NT2/D1 (cell line): ENCODE results near the gene SLX4.

ENCODE experiments used
- SUZ12 ChIP-seq: IDR thresholded peaks from 2 replicates; pipeline ENCODE4 v1.6.1; 2011; ENCODE audit not compliant: insufficient read length, insufficient read depth; ENCODE audit errors: extremely low read depth
- YY1 ChIP-seq: IDR thresholded peaks from 2 replicates; pipeline ENCODE4 v1.6.1; 2011; ENCODE audit not compliant: insufficient read length, insufficient read depth
- ZNF274 ChIP-seq: IDR thresholded peaks from 2 replicates; pipeline ENCODE4 v1.6.1; 2011; ENCODE audit warnings: mild to moderate bottlenecking, low read depth, low read length

DNA sequence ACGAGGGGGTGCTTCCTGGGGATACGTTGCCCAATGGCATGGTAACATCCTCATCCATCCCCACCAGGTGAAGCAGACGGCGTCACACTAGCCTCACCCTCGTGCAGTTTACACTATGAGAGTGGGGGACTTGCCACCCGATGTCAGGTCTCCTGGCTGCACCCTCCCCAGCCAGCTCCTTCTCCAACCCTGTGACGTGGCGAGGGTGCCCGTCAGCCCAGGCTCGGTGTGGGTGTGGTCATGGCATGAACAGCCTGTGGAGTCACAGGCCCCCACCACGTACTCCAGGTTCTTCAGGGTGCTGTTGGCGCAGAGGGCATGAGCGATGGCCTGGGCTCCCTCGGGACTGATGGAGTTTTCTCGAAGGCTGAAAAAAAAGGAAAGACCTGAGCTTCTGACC is 62.5 kb downstream of the SLX4 start:
- TF ChIP-seq SUZ12, result no peak
- no peak for TF ChIP-seq ZNF274
- TF ChIP-seq YY1, result no peak
